HG03139 (cell line): ENCODE data around the gene SPATA13.

Experiments
- ATAC-seq: cut with Tn5 transposase; IDR thresholded peaks from one replicate; pipeline ENCODE4 v1.9.1; 2021; ENCODE audit not compliant: unreplicated experiment

The SPATA13 gene

DNA sequence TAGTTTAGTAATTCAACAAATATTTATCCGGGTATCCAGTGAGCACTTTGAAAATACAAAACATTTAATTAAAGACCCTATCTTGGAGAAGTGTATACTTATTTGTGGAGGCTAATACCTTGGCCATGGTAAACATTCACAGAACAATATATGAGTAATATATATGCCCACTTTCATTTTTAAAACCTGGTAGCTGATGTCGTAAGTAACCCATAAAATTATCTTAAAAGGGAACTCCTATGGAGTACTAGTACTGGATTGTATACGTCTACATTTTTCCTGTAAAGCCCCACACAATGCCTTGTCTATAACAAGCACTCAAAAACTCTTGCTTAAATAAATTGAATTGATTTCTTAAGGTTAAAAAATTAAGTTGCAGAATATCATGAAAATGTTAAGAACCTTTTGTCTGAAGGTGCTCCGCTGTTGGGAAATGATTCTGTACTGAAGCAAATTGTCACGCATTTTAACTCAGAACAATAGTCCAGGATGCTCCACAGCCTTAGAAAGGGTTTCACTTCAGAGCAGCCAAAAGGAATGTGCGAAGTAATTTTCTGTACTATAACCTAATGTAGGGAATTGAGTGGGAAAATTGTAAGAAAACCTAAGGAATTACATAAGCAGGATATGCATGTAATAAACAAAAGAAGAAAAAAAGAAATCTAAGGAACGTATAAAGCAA, 90.0 kb downstream of the SPATA13 start:
- no peak for ATAC-seq

- no peak for ATAC-seq
Observed at GRCh38 chr13:24251525-24251924, 91.0 kb downstream of the SPATA13 start.

- no peak for ATAC-seq
Observed at GRCh38 chr13:24252136-24252535, 91.6 kb downstream of the SPATA13 start.

DNA sequence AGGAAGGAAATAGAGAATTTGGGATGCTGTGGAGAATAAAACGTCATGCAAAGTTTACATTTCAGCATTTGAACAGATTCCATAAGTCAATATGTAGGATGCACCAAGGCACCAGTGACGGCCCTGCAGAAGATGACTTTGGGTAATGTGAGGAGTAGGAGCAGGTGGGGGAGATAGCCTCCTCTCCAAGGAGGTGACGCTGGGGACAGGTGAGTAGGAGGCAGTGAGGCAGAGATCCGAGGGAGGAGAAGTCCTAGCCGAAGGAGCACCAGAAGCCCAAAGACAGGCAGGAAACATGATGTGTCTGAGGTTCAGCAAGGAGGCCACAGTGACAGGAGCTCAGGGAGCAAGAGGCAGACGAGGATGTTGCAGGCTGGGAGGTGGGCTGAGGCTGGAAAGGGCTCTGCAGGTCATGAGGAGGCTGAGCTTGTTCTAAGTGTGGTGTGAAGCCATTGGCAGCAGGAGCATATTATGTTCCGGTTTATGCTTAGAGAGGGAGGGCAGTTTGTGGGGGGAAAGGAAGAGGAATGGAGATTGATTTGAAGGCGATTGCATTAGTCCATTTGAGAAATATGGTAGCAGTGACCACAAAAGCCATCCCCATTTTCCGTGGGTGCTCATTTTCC, 93.1 kb downstream of the SPATA13 start:
- no peak for ATAC-seq

DNA sequence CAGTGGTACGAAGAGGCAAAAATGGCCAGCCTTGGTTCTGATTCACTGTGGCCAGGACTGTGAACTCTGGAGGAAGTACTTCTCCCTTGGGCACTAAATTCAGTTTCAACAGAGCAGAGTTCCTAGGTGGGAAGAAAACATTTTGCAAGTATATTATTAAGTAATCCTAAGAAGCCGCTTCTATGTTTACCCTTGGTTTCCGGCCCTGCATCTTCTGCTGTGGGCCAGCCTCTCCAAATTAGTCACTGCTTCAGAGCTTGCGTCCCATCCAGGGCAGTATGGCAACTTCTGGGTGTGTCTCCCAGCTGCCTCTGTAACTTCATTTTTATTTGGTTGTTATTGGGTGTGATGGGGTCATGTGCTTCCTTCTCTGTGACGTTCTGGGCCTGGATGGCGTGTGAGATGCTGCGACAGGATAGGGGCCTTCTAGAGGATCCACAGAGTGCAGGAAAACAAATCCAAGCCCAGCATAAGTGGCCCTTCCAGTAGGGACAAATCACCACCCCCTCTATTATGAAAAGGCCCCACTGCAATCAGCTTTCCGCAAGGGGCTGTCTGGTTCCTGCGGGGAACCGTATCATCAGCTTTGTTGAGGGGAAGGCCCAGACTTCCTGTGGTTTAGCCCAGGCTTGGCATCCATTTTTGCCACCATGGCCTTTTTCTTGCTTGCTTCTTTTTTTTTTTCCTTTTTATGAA, 93.8 kb downstream of the SPATA13 start:
- ATAC-seq: no peak

GRCh38 chr13:24257497-24257896, 97.0 kb downstream of the SPATA13 start:
- no peak for ATAC-seq

DNA sequence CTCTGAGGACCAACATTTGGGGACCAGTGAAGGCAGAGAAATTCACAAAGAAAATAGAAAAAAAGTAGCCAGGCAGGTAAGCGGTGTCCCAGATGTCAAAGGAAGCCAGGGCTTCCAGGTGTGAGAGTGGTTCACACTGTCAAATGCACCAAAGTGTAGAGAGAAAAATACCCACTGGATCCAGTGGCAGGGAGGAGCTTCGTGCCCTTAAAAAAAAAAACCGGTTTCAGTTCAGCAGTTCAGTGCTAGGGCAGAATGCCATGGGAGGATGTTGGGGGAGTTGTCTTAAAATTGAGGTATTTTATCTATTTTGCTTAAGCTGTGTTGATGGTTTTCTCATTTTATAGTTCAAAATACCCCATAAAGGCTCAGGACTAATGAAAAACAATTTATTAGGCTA, 101.0 kb downstream of the SPATA13 start:
- no peak for ATAC-seq

DNA sequence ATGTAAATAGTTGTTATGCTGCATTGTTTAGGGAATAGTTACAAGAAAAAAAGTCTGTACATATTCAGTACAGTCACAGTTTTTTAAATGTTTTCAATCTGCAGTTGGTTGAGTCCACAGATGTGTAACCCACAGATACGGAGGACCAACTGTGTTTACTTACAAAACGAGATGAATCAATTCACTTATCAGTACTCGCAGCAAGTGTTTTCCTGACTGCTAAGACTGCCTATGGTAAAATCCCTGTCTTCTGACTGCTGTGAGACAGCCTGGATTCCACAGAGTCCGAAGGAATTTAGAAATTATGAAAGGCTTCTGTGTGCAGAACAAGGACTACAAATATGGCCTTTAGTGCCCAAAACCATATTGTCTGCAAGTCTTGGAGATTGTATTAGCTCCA, 103.1 kb downstream of the SPATA13 start:
- ATAC-seq: no peak

GRCh38 chr13:24264976-24265375, 104.5 kb downstream of the SPATA13 start:
- ATAC-seq: no peak

GRCh38 chr13:24265453-24265852, 104.9 kb downstream of the SPATA13 start:
- no peak for ATAC-seq

GRCh38 chr13:24267274-24267673, 106.8 kb downstream of the SPATA13 start:
- ATAC-seq: no peak

DNA sequence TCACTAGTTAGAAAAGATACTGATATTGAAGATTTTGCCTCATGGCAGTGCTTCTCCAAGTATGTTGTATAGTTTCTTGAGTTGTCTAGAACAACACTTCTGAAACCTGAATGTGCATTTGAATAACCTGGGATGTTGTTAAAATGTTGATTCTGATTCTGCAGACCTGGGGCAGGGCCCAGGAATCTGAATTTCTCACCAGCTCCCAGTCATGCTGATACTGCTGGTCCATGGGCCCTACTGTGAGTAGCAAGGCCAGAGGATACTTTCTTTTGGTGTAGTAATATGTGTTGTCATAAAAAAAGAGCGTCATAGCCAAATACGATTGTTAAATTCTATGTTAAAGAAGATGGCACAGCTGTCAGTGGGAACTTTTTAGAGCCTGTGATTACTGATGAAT, 107.3 kb downstream of the SPATA13 start:
- no peak for ATAC-seq

GRCh38 chr13:24269821-24270220, 109.3 kb downstream of the SPATA13 start:
- no peak for ATAC-seq

GRCh38 chr13:24270639-24271141, 110.2 kb downstream of the SPATA13 start:
- ATAC-seq: peak; percentile 47

DNA sequence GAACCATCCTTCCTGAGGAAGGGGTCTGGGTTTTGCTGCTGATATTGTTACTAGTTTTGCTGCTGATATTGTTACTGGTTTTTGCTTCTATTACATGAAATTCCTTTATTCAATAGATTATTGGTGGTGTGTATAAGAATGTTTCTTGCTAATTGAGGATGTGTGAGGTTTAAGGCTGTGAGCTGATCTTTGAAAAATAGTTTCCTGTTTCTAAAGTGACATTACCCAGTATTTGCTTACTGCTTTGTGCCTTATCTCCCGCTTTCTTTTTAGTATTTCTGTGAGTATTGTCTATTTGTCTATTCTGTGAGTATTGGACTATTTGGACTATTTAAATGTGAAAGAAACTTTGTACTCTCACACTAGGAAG, 110.7 kb downstream of the SPATA13 start:
- ATAC-seq: no peak

DNA sequence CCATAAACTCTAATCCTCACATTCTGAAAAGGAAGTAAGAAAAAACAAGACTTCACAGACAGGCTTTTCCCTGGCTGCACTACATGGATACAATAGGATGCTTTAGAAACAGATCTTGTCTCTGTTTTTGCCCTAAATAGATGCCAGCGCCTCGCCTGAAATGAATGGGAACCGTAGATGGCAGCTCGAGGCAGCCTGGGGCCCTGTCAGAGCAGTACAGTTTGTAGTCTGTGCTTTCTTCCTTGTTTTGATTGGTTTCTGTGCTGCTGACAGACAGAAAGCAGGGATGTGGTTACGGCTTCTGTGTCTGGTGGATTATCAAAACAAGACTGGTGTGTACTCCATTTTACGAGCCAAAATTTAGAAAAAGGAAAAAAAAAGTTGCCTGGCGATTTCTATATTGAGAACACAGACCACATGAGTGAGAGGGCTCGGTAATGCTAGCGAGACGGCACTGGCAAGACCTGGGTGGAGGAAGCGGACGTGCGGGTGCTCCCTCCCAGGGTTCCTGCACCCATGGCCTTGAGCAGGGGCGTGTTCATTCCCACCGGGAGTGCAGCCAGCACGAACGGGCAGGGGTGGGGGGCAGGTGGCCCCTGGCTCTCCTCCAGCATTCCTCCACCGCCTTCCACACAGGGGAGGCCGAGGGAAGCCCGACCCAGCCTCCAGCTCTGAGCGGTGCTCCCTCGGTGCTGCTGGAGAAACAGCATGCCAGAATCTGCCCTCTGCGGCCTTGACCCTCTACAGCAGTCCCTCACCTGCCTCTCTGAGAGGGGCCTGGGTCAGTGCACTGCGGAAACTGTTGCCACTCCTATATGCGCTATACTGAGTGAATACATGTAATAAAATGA, 111.3 kb downstream of the SPATA13 start:
- ATAC-seq: peak; percentile 37

DNA sequence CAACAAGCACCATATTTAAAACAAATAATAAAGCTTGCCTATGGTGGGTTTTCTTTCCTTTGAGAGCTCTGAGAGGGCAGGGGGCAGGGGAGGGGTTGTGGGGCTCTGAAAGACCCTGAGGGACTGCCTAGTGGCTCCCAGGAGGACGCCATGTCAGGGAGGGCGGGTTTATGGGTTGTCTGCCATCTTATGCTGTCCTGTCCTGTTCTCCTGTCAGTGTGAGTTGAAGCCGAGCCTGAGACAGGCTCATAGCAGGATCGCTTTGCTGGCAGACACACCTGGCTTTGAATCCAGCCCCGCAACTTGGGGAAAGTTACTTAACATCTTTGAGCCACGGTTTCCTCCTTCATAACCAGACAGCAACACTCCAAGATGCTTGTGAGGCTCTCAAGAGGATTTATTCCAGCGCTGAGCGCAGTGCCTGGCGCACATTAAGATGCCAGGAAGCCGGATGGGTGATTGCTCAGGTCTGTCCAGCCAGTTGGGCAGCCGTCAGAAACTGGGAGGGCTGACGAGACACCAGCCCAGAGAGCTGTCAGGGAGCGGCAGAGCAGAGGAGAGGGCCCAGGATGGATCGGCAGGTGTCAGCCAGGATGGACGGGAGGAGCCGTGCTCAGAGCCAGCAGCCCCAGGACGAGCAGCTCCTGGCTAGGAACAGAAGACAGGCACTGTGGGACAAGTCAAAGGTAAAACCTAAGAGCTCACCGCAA, 112.1 kb downstream of the SPATA13 start:
- no peak for ATAC-seq

GRCh38 chr13:24273926-24274325, 113.4 kb downstream of the SPATA13 start:
- ATAC-seq: no peak

DNA sequence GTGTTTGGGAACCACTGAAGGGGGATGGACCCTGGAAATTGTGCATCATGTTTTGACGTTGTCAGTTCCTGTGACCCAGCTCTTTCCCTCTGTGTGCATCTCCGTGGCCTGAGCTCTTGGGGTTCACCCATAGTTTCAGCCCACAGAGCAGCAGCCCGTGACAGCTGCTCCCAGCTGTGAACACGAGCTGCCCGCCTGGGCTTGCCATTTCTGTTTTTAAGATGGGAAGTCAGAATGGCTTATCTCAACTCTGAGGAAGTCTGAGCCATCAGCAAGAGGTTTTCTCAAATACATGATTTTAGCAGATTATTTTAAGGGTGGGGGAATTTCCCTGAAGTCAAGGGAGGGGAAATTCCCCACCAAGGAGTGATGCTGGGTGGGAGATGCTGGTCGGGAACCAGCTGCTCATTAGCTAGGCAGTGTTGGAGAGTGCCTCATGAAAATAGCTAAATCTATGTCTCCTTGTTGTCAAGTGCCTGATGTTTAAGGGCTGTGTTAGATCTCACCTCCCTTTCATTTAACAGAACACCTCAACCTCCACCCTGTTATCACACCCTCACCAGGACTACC, 114.0 kb downstream of the SPATA13 start:
- peak; percentile 55 for ATAC-seq

GRCh38 chr13:24275041-24275440, 114.5 kb downstream of the SPATA13 start:
- ATAC-seq: no peak
